Measurements from ENCODE around the gene C16orf86.

C16orf86 gene

GRCh38 chr16:67648088-67648763 is 18.4 kb upstream of the C16orf86 start:
- in situ Hi-C loops (cut with HindIII; ENCODE audit: low pct_ligation_motif_present, low sequenced_read_pairs) = no loop called here
- Histone ChIP-seq H3K4me3 (ENCODE audit: low read depth, low read length) (no peak overlapping the region), H3K27ac (no peak overlapping the region), H3K36me3 (replicated peaks) (no peaks in the 10 kb centered on the region), H3K27me3 (replicated peaks) (peaks cover 47% of the 10 kb centered on the region)
- DNase-seq = no peak
- TF ChIP-seq CTCF (IDR thresholded peaks at IDR 0.05; ENCODE audit: low read depth, low read length, missing control alignments) = no peak

GRCh38 chr16:67648764-67649407 is 17.7 kb upstream of the C16orf86 start:
- peaks cover 47% of the 10 kb centered on the region for H3K27me3 ChIP-seq (replicated peaks)
- in situ Hi-C loops (cut with HindIII; ENCODE audit: low pct_ligation_motif_present, low sequenced_read_pairs) = no loop called here
- no peaks in the 10 kb centered on the region for H3K36me3 ChIP-seq (replicated peaks)
- no peak overlapping the region for H3K27ac ChIP-seq
- DNase-seq = no peak
- no peak overlapping the region for H3K4me3 ChIP-seq (ENCODE audit: low read depth, low read length)
- no peak for TF ChIP-seq CTCF (IDR thresholded peaks at IDR 0.05; ENCODE audit: low read depth, low read length, missing control alignments)

DNA sequence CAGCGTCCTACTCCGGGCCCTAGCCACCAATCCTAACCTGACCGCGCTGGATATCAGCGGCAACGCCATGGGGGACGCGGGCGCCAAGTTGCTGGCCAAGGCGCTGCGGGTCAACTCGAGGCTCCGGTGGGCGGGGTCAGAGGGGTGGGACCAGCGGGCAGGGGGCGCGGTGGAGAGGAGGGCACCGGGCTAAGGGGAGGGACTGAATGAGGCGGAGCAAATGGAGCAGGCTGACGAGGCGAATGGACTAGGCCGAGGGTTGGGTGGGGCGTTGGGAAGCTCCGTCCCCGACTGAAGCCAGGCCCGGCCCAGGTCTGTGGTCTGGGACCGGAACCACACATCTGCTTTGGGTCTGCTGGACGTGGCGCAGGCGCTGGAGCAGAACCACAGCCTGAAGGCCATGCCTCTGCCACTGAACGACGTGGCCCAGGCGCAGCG is 17.1 kb upstream of the C16orf86 start:
- no peak for TF ChIP-seq CTCF (IDR thresholded peaks at IDR 0.05; ENCODE audit: low read depth, low read length, missing control alignments)
- no peak overlapping the region for H3K27ac ChIP-seq
- no peak overlapping the region for H3K4me3 ChIP-seq (ENCODE audit: low read depth, low read length)
- in situ Hi-C loops (cut with HindIII; ENCODE audit: low pct_ligation_motif_present, low sequenced_read_pairs) = no loop called here
- no peak for DNase-seq
- H3K36me3 ChIP-seq (replicated peaks) = no peaks in the 10 kb centered on the region
- H3K27me3 ChIP-seq (replicated peaks) = peaks cover 47% of the 10 kb centered on the region

DNA sequence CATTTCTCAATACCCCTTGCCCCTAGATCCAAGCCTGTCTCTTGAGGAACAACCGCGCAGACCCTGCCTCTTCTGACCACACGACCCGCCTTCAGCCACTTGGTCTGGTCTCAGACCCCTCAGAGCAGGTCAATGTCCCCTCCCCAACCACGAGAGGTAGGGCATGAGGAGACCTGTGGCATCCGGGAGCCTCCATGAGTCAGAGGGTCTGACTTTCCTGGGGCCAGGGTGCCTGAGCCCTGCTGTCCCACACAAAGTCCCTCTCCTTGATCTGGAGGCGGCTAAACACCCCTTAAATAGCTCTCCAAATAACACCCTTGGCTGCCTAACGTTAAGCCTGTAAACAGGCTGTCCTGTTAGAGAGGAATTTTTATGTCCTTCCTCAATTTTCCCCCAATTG is 16.6 kb upstream of the C16orf86 start:
- no peak overlapping the region for H3K4me3 ChIP-seq (ENCODE audit: low read depth, low read length)
- DNase-seq = no peak
- in situ Hi-C loops (cut with HindIII; ENCODE audit: low pct_ligation_motif_present, low sequenced_read_pairs) = no loop called here
- no peaks in the 10 kb centered on the region for H3K36me3 ChIP-seq (replicated peaks)
- H3K27ac ChIP-seq = no peak overlapping the region
- peaks cover 46% of the 10 kb centered on the region for H3K27me3 ChIP-seq (replicated peaks)
- no peak for TF ChIP-seq CTCF (IDR thresholded peaks at IDR 0.05; ENCODE audit: low read depth, low read length, missing control alignments)

- DNase-seq = no peak
- H3K27me3 ChIP-seq (replicated peaks) = peaks cover 40% of the 10 kb centered on the region
- no peak overlapping the region for H3K27ac ChIP-seq
- in situ Hi-C loops (cut with HindIII; ENCODE audit: low pct_ligation_motif_present, low sequenced_read_pairs) = no loop called here
- H3K4me3 ChIP-seq (ENCODE audit: low read depth, low read length) = no peak overlapping the region
- H3K36me3 ChIP-seq (replicated peaks) = no peaks in the 10 kb centered on the region
- no peak for TF ChIP-seq CTCF (IDR thresholded peaks at IDR 0.05; ENCODE audit: low read depth, low read length, missing control alignments)
Observed at GRCh38 chr16:67651039-67651438, 15.6 kb upstream of the C16orf86 start.

Data from brain microvascular endothelial cell (primary cell).